ENCODE data around the gene RTL1.

Gene RTL1

DNA sequence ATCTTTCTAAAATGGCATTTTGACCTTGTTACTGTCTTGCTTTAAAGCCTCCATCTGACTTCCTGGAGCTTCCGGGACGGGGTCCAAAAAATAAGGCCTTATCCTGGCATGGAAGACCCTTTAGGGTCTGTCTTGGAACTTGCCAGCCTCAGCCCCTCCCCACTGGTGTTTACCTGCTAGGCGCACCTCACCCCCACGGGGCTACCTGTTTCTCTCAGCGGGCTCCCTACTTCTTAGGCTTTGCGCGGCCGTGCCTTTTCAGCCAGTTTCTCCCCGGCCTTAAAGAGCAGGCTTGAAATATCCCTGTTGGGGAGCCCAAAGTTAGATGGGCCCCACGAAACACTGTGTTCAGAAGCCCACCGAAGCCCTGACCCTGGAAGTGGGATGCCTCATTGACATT, 5.1 kb downstream of the RTL1 start:
- no peak overlapping the region for H2AFZ ChIP-seq (ENCODE audit: low read depth, low read length)
- no peak overlapping the region for H3K9ac ChIP-seq (ENCODE audit: low read depth, low read length)
- no peaks in the 10 kb centered on the region for H3K79me2 ChIP-seq (ENCODE audit: insufficient read depth, low read length)
- no peak for ATAC-seq (ENCODE audit: insufficient read depth, low read depth)
- H3K4me1 ChIP-seq (ENCODE audit: insufficient read depth, low read length) = no peaks in the 10 kb centered on the region
- no peak overlapping the region for H3K27ac ChIP-seq (ENCODE audit: low read length)
- no peak for DNase-seq
- H3K4me3 ChIP-seq (ENCODE audit: low read depth in 1 of 2, low read length in 2 of 2) = no peak overlapping the region
- H3K4me2 ChIP-seq (ENCODE audit: insufficient read depth, low read length) = no peak overlapping the region
- H4K20me1 ChIP-seq (ENCODE audit: insufficient read depth, low read length) = no peaks in the 10 kb centered on the region
- H3K36me3 ChIP-seq (ENCODE audit: insufficient read depth, low read length) = no peaks in the 10 kb centered on the region
- TF ChIP-seq, protein P1, sequence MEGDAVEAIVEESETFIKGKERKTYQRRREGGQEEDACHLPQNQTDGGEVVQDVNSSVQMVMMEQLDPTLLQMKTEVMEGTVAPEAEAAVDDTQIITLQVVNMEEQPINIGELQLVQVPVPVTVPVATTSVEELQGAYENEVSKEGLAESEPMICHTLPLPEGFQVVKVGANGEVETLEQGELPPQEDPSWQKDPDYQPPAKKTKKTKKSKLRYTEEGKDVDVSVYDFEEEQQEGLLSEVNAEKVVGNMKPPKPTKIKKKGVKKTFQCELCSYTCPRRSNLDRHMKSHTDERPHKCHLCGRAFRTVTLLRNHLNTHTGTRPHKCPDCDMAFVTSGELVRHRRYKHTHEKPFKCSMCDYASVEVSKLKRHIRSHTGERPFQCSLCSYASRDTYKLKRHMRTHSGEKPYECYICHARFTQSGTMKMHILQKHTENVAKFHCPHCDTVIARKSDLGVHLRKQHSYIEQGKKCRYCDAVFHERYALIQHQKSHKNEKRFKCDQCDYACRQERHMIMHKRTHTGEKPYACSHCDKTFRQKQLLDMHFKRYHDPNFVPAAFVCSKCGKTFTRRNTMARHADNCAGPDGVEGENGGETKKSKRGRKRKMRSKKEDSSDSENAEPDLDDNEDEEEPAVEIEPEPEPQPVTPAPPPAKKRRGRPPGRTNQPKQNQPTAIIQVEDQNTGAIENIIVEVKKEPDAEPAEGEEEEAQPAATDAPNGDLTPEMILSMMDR (IDR thresholded peaks at IDR 0.05; ENCODE audit: borderline replicate concordance, extremely low read depth, low read length, poor library complexity, severe bottlenecking) = no peak
- no peak for TF ChIP-seq EZH2 (IDR thresholded peaks at IDR 0.05; ENCODE audit: borderline replicate concordance, low read depth, low read length, severe bottlenecking)
- H3K9me3 ChIP-seq (ENCODE audit: insufficient read depth, low read length, severe bottlenecking) = no peaks in the 10 kb centered on the region
- peaks cover 37% of the 10 kb centered on the region for H3K27me3 ChIP-seq (ENCODE audit: insufficient read depth, low read length, poor library complexity)

DNA sequence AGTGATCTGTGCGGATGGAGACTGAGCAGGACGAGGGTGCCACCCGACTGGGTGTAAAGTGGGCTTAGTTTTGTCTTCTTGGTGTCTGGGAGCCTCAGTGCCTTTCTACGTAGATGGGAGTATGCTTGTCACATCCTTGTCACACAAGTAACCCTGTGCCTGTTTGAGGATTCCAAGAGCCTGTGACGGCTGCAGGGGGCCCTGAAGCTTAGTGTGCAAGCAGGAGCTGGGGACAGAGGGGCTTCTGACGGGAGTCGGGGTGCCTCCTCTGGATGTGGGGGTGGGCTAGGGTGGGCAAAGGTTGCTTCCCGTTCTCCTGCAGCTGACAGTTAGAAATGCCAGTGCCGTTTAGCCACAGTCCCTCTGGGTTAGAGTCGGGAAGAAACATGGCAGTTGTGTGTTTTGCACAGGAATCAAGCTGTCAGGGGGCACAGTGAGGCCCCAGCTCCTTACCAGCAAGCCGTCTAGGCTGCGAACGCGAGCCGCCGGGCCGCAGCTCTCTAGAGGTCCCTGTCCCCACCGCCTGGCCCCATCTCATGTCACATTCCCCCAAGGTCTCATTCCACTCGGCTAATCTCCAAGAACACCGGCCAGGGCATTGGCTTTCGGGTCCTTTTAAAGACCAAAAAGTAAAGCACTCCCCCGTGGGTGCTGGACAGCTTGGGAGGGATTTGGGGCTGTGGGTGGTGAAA, 7.0 kb downstream of the RTL1 start:
- no peak overlapping the region for H3K9ac ChIP-seq (ENCODE audit: low read depth, low read length)
- H3K9me3 ChIP-seq (ENCODE audit: insufficient read depth, low read length, severe bottlenecking) = no peaks in the 10 kb centered on the region
- TF ChIP-seq EZH2 (IDR thresholded peaks at IDR 0.05; ENCODE audit: borderline replicate concordance, low read depth, low read length, severe bottlenecking) = no peak
- TF ChIP-seq, protein P1 (IDR thresholded peaks at IDR 0.05; ENCODE audit: borderline replicate concordance, extremely low read depth, low read length, poor library complexity, severe bottlenecking) = no peak
- H3K4me3 ChIP-seq (ENCODE audit: low read depth in 1 of 2, low read length in 2 of 2) = no peak overlapping the region
- no peaks in the 10 kb centered on the region for H3K4me1 ChIP-seq (ENCODE audit: insufficient read depth, low read length)
- ATAC-seq (ENCODE audit: insufficient read depth, low read depth) = no peak
- peaks cover 35% of the 10 kb centered on the region for H3K27me3 ChIP-seq (ENCODE audit: insufficient read depth, low read length, poor library complexity)
- H3K36me3 ChIP-seq (ENCODE audit: insufficient read depth, low read length) = no peaks in the 10 kb centered on the region
- H3K4me2 ChIP-seq (ENCODE audit: insufficient read depth, low read length) = no peak overlapping the region
- no peak for DNase-seq
- no peaks in the 10 kb centered on the region for H4K20me1 ChIP-seq (ENCODE audit: insufficient read depth, low read length)
- H3K27ac ChIP-seq (ENCODE audit: low read length) = no peak overlapping the region
- no peaks in the 10 kb centered on the region for H3K79me2 ChIP-seq (ENCODE audit: insufficient read depth, low read length)
- no peak overlapping the region for H2AFZ ChIP-seq (ENCODE audit: low read depth, low read length)

DNA sequence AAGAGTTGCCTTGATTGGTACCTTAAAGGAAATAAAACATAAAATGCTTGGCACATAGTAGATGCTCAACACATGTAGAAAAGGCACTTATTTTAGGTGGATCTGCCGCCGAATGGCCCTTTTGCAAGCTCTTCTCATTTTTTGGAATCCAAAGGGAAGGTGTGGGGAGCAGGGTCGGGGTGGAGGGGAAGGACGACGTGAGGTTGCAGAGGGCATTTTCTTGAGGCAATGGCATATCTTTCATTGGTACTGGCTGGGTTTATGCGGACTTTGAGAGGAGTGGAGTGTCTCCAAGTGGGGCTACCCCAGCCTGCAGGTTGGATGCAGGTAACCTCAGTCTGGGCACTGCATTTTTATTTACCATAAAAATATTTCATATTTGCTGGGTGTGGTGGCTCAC, 8.1 kb downstream of the RTL1 start:
- H3K27me3 ChIP-seq (ENCODE audit: insufficient read depth, low read length, poor library complexity) = peaks cover 31% of the 10 kb centered on the region
- H3K4me1 ChIP-seq (ENCODE audit: insufficient read depth, low read length) = no peaks in the 10 kb centered on the region
- H3K4me2 ChIP-seq (ENCODE audit: insufficient read depth, low read length) = no peak overlapping the region
- ATAC-seq (ENCODE audit: insufficient read depth, low read depth) (no peak), DNase-seq (peak; percentile 1)
- no peaks in the 10 kb centered on the region for H3K9me3 ChIP-seq (ENCODE audit: insufficient read depth, low read length, severe bottlenecking)
- no peaks in the 10 kb centered on the region for H4K20me1 ChIP-seq (ENCODE audit: insufficient read depth, low read length)
- no peak overlapping the region for H3K4me3 ChIP-seq (ENCODE audit: low read depth in 1 of 2, low read length in 2 of 2)
- TF ChIP-seq, protein P1 (IDR thresholded peaks at IDR 0.05; ENCODE audit: borderline replicate concordance, extremely low read depth, low read length, poor library complexity, severe bottlenecking) = no peak
- TF ChIP-seq EZH2 (IDR thresholded peaks at IDR 0.05; ENCODE audit: borderline replicate concordance, low read depth, low read length, severe bottlenecking) = no peak
- H3K79me2 ChIP-seq (ENCODE audit: insufficient read depth, low read length) = no peaks in the 10 kb centered on the region
- H3K27ac ChIP-seq (ENCODE audit: low read length) = no peak overlapping the region
- H3K9ac ChIP-seq (ENCODE audit: low read depth, low read length) = no peak overlapping the region
- H3K36me3 ChIP-seq (ENCODE audit: insufficient read depth, low read length) = no peaks in the 10 kb centered on the region
- H2AFZ ChIP-seq (ENCODE audit: low read depth, low read length) = no peak overlapping the region

All from DND-41 (cell line).